ENCODE data around the gene DHX8.
"Not testable (repeated sequence)": the region's sequence is repeated elsewhere in the genome, so short reads cannot be mapped to it uniquely, and the experiment has no call there.

DHX8 gene

GRCh38 chr17:43443381-43443780 is 40.4 kb upstream of the DHX8 start:
- H3K4me3 ChIP-seq (ENCODE audit: control insufficient read depth, low read depth, low read length) = no peak overlapping the region
- no peak for DNase-seq (ENCODE audit: low read depth)
- TF ChIP-seq CTCF (IDR thresholded peaks at IDR 0.05; ENCODE audit: control insufficient read depth, insufficient read depth, low read depth, low read length, missing control alignments) = no peak

GRCh38 chr17:43444223-43445008 is 39.4 kb upstream of the DHX8 start:
- H3K4me3 ChIP-seq (ENCODE audit: control insufficient read depth, low read depth, low read length) = no peak overlapping the region
- no peak for TF ChIP-seq CTCF (IDR thresholded peaks at IDR 0.05; ENCODE audit: control insufficient read depth, insufficient read depth, low read depth, low read length, missing control alignments)

GRCh38 chr17:43445009-43445589 is 38.7 kb upstream of the DHX8 start:
- no peak overlapping the region for H3K4me3 ChIP-seq (ENCODE audit: control insufficient read depth, low read depth, low read length)
- no peak for TF ChIP-seq CTCF (IDR thresholded peaks at IDR 0.05; ENCODE audit: control insufficient read depth, insufficient read depth, low read depth, low read length, missing control alignments)
- DNase-seq (ENCODE audit: low read depth) = no peak

More at GRCh38 chr17:43444223-43445008, 39.4 kb upstream of the DHX8 start:
- DNase-seq (ENCODE audit: low read depth) = no peak

- no peak overlapping the region for H3K4me3 ChIP-seq (ENCODE audit: control insufficient read depth, low read depth, low read length)
- no peak for DNase-seq (ENCODE audit: low read depth)
- no peak for TF ChIP-seq CTCF (IDR thresholded peaks at IDR 0.05; ENCODE audit: control insufficient read depth, insufficient read depth, low read depth, low read length, missing control alignments)
These were observed 37.0 kb upstream of the DHX8 start for GRCh38 chr17:43446773-43447172.

GRCh38 chr17:43448720-43449469 is 34.9 kb upstream of the DHX8 start:
- no peak for DNase-seq (ENCODE audit: low read depth)
- no peak overlapping the region for H3K4me3 ChIP-seq (ENCODE audit: control insufficient read depth, low read depth, low read length)
- no peak for TF ChIP-seq CTCF (IDR thresholded peaks at IDR 0.05; ENCODE audit: control insufficient read depth, insufficient read depth, low read depth, low read length, missing control alignments)

- no peak for DNase-seq (ENCODE audit: low read depth)
- no peak for TF ChIP-seq CTCF (IDR thresholded peaks at IDR 0.05; ENCODE audit: control insufficient read depth, insufficient read depth, low read depth, low read length, missing control alignments)
- H3K4me3 ChIP-seq (ENCODE audit: control insufficient read depth, low read depth, low read length) = no peak overlapping the region
These were observed 34.1 kb upstream of the DHX8 start for GRCh38 chr17:43449470-43450248.

GRCh38 chr17:43450791-43451190 is 33.0 kb upstream of the DHX8 start:
- not testable (repeated sequence) for DNase-seq (ENCODE audit: low read depth); H3K4me3 ChIP-seq (ENCODE audit: control insufficient read depth, low read depth, low read length)

GRCh38 chr17:43451741-43452140 is 32.0 kb upstream of the DHX8 start:
- DNase-seq (ENCODE audit: low read depth); H3K4me3 ChIP-seq (ENCODE audit: control insufficient read depth, low read depth, low read length): not testable (repeated sequence)

Measured in AG09309 (cell line).